Measurements from ENCODE around the gene LRRC46. TPM values are rescaled to one million over a fixed set of nuclear protein-coding genes. Genes with fewer than 3 reads are reported as not detected.
A peak's percentile ranks its signal among the peaks of the same experiment; 100 is the strongest.

Gene LRRC46
- total and polyA plus RNA-seq, 4 donors, result 9.3 to 25.3 (median 10.7) TPM

GRCh38 chr17:47791025-47791424 lies 40.4 kb upstream of the LRRC46 start:
- no peak for ATAC-seq (ENCODE audit: insufficient read depth, low FRiP score)
- H3K36me3 ChIP-seq (ENCODE audit: control insufficient read depth in 4 of 4, insufficient read depth in 4 of 4, low read length in 4 of 4), result no peaks in the 10 kb centered on the region
- no peak overlapping the region for H3K4me3 ChIP-seq
- H3K9me3 ChIP-seq (ENCODE audit: control insufficient read depth in 4 of 4, insufficient read depth in 3 of 4, low read length in 3 of 4), result no peaks in the 10 kb centered on the region
- H3K9ac ChIP-seq (ENCODE audit: insufficient read depth in 1 of 2, low read length in 2 of 2), result no peak overlapping the region
- DNase-seq, result no peak
- no peak for TF ChIP-seq CTCF (IDR thresholded peaks at IDR 0.05; ENCODE audit: control extremely low read depth, extremely low read depth)
- H3K4me1 ChIP-seq (ENCODE audit: control insufficient read depth in 5 of 5, insufficient read depth in 5 of 5, low read length in 5 of 5), result peaks cover 0 to 5% (median 0%) of the 10 kb centered on the region in 5 donors
- WGBS, 2 donors, result 32 to 46% methylated on average over 3 of the region's 3 CpGs
- H3K27ac ChIP-seq (ENCODE audit: low read depth in 1 of 2, low read length in 1 of 2), result no peak overlapping the region
- peaks cover 3 to 48% (median 27%) of the 10 kb centered on the region in 3 donors for H3K27me3 ChIP-seq (ENCODE audit: control insufficient read depth in 3 of 3, insufficient read depth in 3 of 3, low read length in 2 of 3)

DNA sequence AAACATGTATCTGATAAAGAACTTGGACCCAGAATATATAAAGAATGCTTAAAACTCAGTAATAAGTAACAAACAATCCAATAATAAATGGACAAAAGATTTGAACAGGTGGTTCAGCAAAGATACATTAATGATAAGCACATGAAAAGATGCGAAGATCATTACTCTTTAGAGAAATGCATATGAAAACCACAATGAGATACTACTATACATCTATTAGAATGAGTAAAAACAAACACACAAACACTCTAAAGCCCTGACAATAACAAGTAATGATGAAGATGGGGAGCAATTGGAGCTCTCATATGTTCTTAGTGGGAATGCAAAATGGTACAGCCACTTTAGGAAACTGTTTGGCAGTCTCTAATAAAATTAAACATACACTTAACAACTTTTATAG lies 39.0 kb upstream of the LRRC46 start:
- WGBS, 2 donors, result 80 to 83% methylated on average over 1 of the region's 1 CpG
- no peak overlapping the region for H3K9ac ChIP-seq (ENCODE audit: insufficient read depth in 1 of 2, low read length in 2 of 2)
- DNase-seq (no peak), ATAC-seq (ENCODE audit: insufficient read depth, low FRiP score) (no peak)
- H3K27me3 ChIP-seq (ENCODE audit: control insufficient read depth in 3 of 3, insufficient read depth in 3 of 3, low read length in 2 of 3), result peaks cover 3 to 48% (median 27%) of the 10 kb centered on the region in 3 donors
- no peaks in the 10 kb centered on the region for H3K9me3 ChIP-seq (ENCODE audit: control insufficient read depth in 4 of 4, insufficient read depth in 3 of 4, low read length in 3 of 4)
- H3K4me3 ChIP-seq, result no peak overlapping the region
- peaks cover 0 to 5% (median 0%) of the 10 kb centered on the region in 5 donors for H3K4me1 ChIP-seq (ENCODE audit: control insufficient read depth in 5 of 5, insufficient read depth in 5 of 5, low read length in 5 of 5)
- no peak for TF ChIP-seq CTCF (IDR thresholded peaks at IDR 0.05; ENCODE audit: control extremely low read depth, extremely low read depth)
- H3K36me3 ChIP-seq (ENCODE audit: control insufficient read depth in 4 of 4, insufficient read depth in 4 of 4, low read length in 4 of 4), result no peaks in the 10 kb centered on the region
- H3K27ac ChIP-seq (ENCODE audit: low read depth in 1 of 2, low read length in 1 of 2), result no peak overlapping the region

DNA sequence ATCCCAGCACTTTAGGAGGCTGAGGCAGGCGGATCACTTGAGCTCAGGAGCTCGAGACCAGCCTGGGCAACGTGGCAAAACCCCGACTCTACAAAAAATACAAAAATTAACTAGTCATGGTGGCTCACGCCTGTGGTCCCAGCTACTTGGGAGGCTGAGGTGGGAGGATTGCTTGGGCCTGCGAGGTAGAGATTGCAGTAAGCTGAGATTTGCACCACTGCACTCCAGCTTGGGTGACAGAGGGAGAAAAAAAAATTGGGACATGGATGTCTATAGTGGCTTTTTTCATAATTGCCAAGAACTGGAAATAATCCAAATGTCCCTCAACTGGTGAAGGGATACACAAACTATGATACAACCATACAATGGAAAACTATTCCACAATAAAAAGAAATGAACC lies 38.5 kb upstream of the LRRC46 start:
- Histone ChIP-seq H3K36me3 (ENCODE audit: control insufficient read depth in 4 of 4, insufficient read depth in 4 of 4, low read length in 4 of 4) (no peaks in the 10 kb centered on the region), H3K4me1 (ENCODE audit: control insufficient read depth in 5 of 5, insufficient read depth in 5 of 5, low read length in 5 of 5) (peaks cover 0 to 5% (median 0%) of the 10 kb centered on the region in 5 donors), H3K4me3 (no peak overlapping the region), H3K27ac (ENCODE audit: low read depth in 1 of 2, low read length in 1 of 2) (no peak overlapping the region), H3K9ac (ENCODE audit: insufficient read depth in 1 of 2, low read length in 2 of 2) (no peak overlapping the region), H3K27me3 (ENCODE audit: control insufficient read depth in 3 of 3, insufficient read depth in 3 of 3, low read length in 2 of 3) (peaks cover 3 to 45% (median 27%) of the 10 kb centered on the region in 3 donors), H3K9me3 (ENCODE audit: control insufficient read depth in 4 of 4, insufficient read depth in 3 of 4, low read length in 3 of 4) (no peaks in the 10 kb centered on the region)
- ATAC-seq (ENCODE audit: insufficient read depth, low FRiP score) (no peak), DNase-seq (no peak)
- TF ChIP-seq CTCF (IDR thresholded peaks at IDR 0.05; ENCODE audit: control extremely low read depth, extremely low read depth), result no peak
- WGBS, 2 donors, result 70 to 71% methylated on average over 6 of the region's 6 CpGs

DNA sequence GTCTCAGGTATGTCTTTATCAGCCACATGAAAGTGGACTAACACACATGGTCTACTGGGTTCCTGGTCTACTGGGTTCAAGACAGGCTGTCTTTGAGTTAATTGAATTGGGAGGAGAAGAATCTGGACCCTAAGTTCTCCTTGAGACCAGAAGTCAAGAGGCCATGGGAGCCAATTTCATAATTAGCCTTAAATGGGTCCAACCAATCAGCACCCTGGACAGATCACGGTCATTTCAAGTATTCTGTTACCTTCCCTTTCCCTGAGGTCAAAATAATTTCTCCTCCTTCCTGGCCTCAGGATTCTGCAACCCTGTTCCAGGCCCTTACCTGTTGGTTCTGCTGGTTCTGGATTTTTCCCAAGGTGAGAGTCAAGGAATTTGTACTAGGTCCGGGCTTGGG lies 33.7 kb upstream of the LRRC46 start:
- Histone ChIP-seq H3K27me3 (ENCODE audit: control insufficient read depth in 3 of 3, insufficient read depth in 3 of 3, low read length in 2 of 3) (peaks cover under 1 to 12% (median 3%) of the 10 kb centered on the region in 3 donors), H3K36me3 (ENCODE audit: control insufficient read depth in 4 of 4, insufficient read depth in 4 of 4, low read length in 4 of 4) (no peaks in the 10 kb centered on the region), H3K9ac (ENCODE audit: insufficient read depth in 1 of 2, low read length in 2 of 2) (no peak overlapping the region), H3K27ac (ENCODE audit: low read depth in 1 of 2, low read length in 1 of 2) (no peak overlapping the region), H3K9me3 (ENCODE audit: control insufficient read depth in 4 of 4, insufficient read depth in 3 of 4, low read length in 3 of 4) (no peaks in the 10 kb centered on the region), H3K4me3 (no peak overlapping the region), H3K4me1 (ENCODE audit: control insufficient read depth in 5 of 5, insufficient read depth in 5 of 5, low read length in 5 of 5) (no peaks in the 10 kb centered on the region)
- TF ChIP-seq CTCF (IDR thresholded peaks at IDR 0.05; ENCODE audit: control extremely low read depth, extremely low read depth), result no peak
- 59 to 63% methylated on average over 2 of the region's 2 CpGs for WGBS, 2 donors
- ATAC-seq (ENCODE audit: insufficient read depth, low FRiP score) (no peak), DNase-seq (peak in 1 of 3 donors; percentile 21)
